Ishikawa (cell line): Measurements from ENCODE around the gene EBLN2.

Source experiments
- CEBPB ChIP-seq: IDR thresholded peaks from 2 replicates; pipeline ENCODE4 v1.6.1; 2012
- CREB1 ChIP-seq: IDR thresholded peaks from 2 replicates; pipeline ENCODE4 v1.6.1; 2012; ENCODE audit warnings: low read depth
- EGR1 ChIP-seq: IDR thresholded peaks from 2 replicates; pipeline ENCODE4 v1.6.1; 2012
- EP300 ChIP-seq: IDR thresholded peaks from 2 replicates; pipeline ENCODE4 v1.6.1; 2012; ENCODE audit warnings: borderline replicate concordance
- FOXM1 ChIP-seq: IDR thresholded peaks from 2 replicates; pipeline ENCODE4 v1.6.1; 2012; ENCODE audit warnings: low read depth, borderline replicate concordance
- MAX ChIP-seq: IDR thresholded peaks from 2 replicates; pipeline ENCODE4 v1.6.1; 2012
- NFIC ChIP-seq: IDR thresholded peaks from 2 replicates; pipeline ENCODE4 v1.6.1; 2012
- RAD21 ChIP-seq: IDR thresholded peaks from 2 replicates; pipeline ENCODE4 v1.6.1; 2012; ENCODE audit warnings: low read depth
- TAF1 ChIP-seq: IDR thresholded peaks from 2 replicates; pipeline ENCODE4 v1.6.1; 2012; ENCODE audit warnings: low read depth, mild to moderate bottlenecking
- TCF12 ChIP-seq: IDR thresholded peaks from 2 replicates; pipeline ENCODE4 v1.6.1; 2012; ENCODE audit warnings: low read depth
- TEAD4 ChIP-seq: IDR thresholded peaks from 2 replicates; pipeline ENCODE4 v1.6.1; 2012
- YY1 ChIP-seq: IDR thresholded peaks from 2 replicates; pipeline ENCODE4 v1.6.1; 2012; ENCODE audit warnings: low read depth
- ZBTB7A ChIP-seq: IDR thresholded peaks from 2 replicates; pipeline ENCODE4 v1.6.1; 2012; ENCODE audit warnings: low read depth
- TF ChIP-seq, protein P1 (sequence below): IDR thresholded peaks from 2 replicates; pipeline ENCODE4 v1.6.1; 2012
- TF ChIP-seq, protein P2 (sequence below): IDR thresholded peaks from 2 replicates; pipeline ENCODE4 v1.6.1; 2012; ENCODE audit warnings: low read depth, mild to moderate bottlenecking

EBLN2 gene

GRCh38 chr3:73107215-73107614 lies 45.8 kb downstream of the EBLN2 start:
- TF ChIP-seq TAF1: no peak
- TF ChIP-seq FOXM1: no peak
- no peak for TF ChIP-seq ZBTB7A
- no peak for TF ChIP-seq YY1
- no peak for TF ChIP-seq CEBPB
- TF ChIP-seq RAD21: no peak
- TF ChIP-seq EP300: no peak
- no peak for TF ChIP-seq CREB1
- TF ChIP-seq MAX: no peak

DNA sequence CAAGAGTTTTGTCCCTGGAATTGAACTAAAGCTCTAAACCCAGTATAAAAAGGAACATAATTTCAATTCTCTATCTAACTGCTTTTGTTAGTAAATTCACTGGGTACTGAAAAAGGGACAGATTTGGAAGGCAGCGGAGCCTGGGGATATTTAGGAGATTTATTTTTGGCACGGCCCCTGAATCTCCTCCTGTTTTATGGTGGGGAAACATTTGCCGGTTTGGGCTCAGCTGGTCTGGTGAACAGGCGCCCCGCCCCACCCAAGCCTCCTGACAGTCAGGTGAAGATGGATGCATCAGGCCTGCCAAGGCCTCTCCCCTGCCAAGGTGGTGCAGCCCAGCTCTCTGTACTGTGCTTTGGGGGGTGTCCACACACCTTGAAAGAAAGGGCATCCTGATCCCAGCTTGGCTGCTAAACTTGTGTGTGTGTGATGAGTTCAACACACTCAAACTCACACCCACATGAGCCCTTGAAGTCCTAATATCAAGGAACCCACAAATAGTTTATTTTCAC lies 46.3 kb downstream of the EBLN2 start:
- no peak for TF ChIP-seq EP300
- TF ChIP-seq EGR1: no peak
- no peak for TF ChIP-seq RAD21
- TF ChIP-seq TEAD4: no peak
- no peak for TF ChIP-seq TAF1
- no peak for TF ChIP-seq TCF12
- TF ChIP-seq, protein P1, sequence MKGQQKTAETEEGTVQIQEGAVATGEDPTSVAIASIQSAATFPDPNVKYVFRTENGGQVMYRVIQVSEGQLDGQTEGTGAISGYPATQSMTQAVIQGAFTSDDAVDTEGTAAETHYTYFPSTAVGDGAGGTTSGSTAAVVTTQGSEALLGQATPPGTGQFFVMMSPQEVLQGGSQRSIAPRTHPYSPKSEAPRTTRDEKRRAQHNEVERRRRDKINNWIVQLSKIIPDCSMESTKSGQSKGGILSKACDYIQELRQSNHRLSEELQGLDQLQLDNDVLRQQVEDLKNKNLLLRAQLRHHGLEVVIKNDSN: no peak
- TF ChIP-seq, protein P2, sequence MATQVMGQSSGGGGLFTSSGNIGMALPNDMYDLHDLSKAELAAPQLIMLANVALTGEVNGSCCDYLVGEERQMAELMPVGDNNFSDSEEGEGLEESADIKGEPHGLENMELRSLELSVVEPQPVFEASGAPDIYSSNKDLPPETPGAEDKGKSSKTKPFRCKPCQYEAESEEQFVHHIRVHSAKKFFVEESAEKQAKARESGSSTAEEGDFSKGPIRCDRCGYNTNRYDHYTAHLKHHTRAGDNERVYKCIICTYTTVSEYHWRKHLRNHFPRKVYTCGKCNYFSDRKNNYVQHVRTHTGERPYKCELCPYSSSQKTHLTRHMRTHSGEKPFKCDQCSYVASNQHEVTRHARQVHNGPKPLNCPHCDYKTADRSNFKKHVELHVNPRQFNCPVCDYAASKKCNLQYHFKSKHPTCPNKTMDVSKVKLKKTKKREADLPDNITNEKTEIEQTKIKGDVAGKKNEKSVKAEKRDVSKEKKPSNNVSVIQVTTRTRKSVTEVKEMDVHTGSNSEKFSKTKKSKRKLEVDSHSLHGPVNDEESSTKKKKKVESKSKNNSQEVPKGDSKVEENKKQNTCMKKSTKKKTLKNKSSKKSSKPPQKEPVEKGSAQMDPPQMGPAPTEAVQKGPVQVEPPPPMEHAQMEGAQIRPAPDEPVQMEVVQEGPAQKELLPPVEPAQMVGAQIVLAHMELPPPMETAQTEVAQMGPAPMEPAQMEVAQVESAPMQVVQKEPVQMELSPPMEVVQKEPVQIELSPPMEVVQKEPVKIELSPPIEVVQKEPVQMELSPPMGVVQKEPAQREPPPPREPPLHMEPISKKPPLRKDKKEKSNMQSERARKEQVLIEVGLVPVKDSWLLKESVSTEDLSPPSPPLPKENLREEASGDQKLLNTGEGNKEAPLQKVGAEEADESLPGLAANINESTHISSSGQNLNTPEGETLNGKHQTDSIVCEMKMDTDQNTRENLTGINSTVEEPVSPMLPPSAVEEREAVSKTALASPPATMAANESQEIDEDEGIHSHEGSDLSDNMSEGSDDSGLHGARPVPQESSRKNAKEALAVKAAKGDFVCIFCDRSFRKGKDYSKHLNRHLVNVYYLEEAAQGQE: no peak
- TF ChIP-seq MAX: no peak
- no peak for TF ChIP-seq ZBTB7A
- no peak for TF ChIP-seq YY1

DNA sequence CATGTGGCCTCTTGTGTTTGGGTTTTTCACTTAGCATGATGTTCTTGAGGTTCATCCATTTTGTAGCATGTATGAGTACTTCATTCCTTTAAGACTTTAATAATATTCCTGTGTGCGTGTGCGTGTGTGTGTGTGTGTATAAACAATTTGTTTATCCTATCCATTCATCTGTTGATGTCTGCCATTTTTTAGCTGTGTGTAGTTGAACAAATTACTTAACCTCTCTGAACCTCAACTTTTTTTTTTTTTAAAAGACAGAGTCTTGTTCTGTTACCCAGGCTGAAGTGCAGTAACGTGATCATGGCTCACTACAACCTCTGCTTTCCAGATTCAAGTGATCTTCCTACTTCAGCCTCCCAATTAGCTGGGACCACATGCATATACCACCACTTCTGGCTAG lies 47.3 kb downstream of the EBLN2 start:
- TF ChIP-seq NFIC (no peak), EP300 (no peak), CEBPB (no peak), MAX (no peak), TCF12 (no peak), ZBTB7A (no peak), FOXM1 (no peak), RAD21 (no peak), YY1 (no peak), EGR1 (no peak), TAF1 (no peak), TEAD4 (no peak), CREB1 (no peak)
- TF ChIP-seq, protein P2: no peak
- TF ChIP-seq, protein P1: no peak

GRCh38 chr3:73110530-73110929 lies 49.1 kb downstream of the EBLN2 start:
- no peak for TF ChIP-seq FOXM1
